HG03135 (cell line): Measurements from ENCODE around the gene COA8.
A peak's percentile ranks its signal among the peaks of the same experiment; 100 is the strongest.

Source experiments
- ATAC-seq: cut with Tn5 transposase; IDR thresholded peaks from one replicate; pipeline ENCODE4 v1.9.1; 2021; ENCODE audit warnings: mild to moderate bottlenecking, moderate library complexity; ENCODE audit not compliant: unreplicated experiment

COA8 gene

GRCh38 chr14:103616635-103617300 lies 54.0 kb downstream of the COA8 start:
- ATAC-seq, result no peak

- no peak for ATAC-seq
These were observed 56.3 kb downstream of the COA8 start for GRCh38 chr14:103619057-103619456.

- no peak for ATAC-seq
These were observed 59.1 kb downstream of the COA8 start for GRCh38 chr14:103621860-103622259.

GRCh38 chr14:103623308-103623707 lies 60.5 kb downstream of the COA8 start:
- ATAC-seq, result no peak

GRCh38 chr14:103623883-103624482 lies 61.2 kb downstream of the COA8 start:
- no peak for ATAC-seq

GRCh38 chr14:103624860-103625259 lies 62.1 kb downstream of the COA8 start:
- no peak for ATAC-seq

GRCh38 chr14:103625356-103626095 lies 62.8 kb downstream of the COA8 start:
- no peak for ATAC-seq

- no peak for ATAC-seq
These were observed 63.5 kb downstream of the COA8 start for GRCh38 chr14:103626146-103626850.

GRCh38 chr14:103627073-103628025 lies 64.6 kb downstream of the COA8 start:
- ATAC-seq, result no peak

GRCh38 chr14:103628221-103628683 lies 65.5 kb downstream of the COA8 start:
- ATAC-seq, result no peak

- peak; percentile 64 for ATAC-seq
These were observed 66.1 kb downstream of the COA8 start, which contains the start of gene KLC1 for GRCh38 chr14:103628684-103629502. KLC1 (plus strand) TSS chr14:103629211; CDS start chr14:103654565, 25,354 bp downstream.

GRCh38 chr14:103629503-103630121 lies 66.9 kb downstream of the COA8 start:
- no peak for ATAC-seq

GRCh38 chr14:103630364-103631108 lies 67.8 kb downstream of the COA8 start:
- no peak for ATAC-seq

GRCh38 chr14:103633391-103633790 lies 70.6 kb downstream of the COA8 start:
- ATAC-seq, result no peak

GRCh38 chr14:103634156-103634555 lies 71.4 kb downstream of the COA8 start:
- no peak for ATAC-seq

GRCh38 chr14:103638594-103638993 lies 75.8 kb downstream of the COA8 start:
- ATAC-seq, result no peak
